HEK293T (cell line): ENCODE measurements around the gene GBE1.

Experiments
- ARNT ChIP-seq: fragments of 450-650 bp; IDR thresholded peaks from 2 replicates; pipeline ENCODE4 v1.6.1; 2017; ENCODE audit warnings: mild to moderate bottlenecking
- BHLHE40 ChIP-seq: fragments of 450-650 bp; IDR thresholded peaks from 2 replicates; pipeline ENCODE4 v1.6.1; 2016; ENCODE audit warnings: mild to moderate bottlenecking, moderate library complexity, borderline replicate concordance
- CTBP1 ChIP-seq: fragments of 450-650 bp; IDR thresholded peaks from 2 replicates; pipeline ENCODE4 v1.6.1; 2016; ENCODE audit warnings: borderline replicate concordance
- FOXA1 ChIP-seq: fragments of 450-650 bp; IDR thresholded peaks from 2 replicates; pipeline ENCODE4 v1.6.1; 2016; ENCODE audit warnings: mild to moderate bottlenecking
- FOXK2 ChIP-seq: fragments of 450-650 bp; IDR thresholded peaks from 2 replicates; pipeline ENCODE4 v1.6.1; 2016; ENCODE audit warnings: mild to moderate bottlenecking
- FOXM1 ChIP-seq: fragments of 450-650 bp; IDR thresholded peaks from 2 replicates; pipeline ENCODE4 v1.6.1; 2017; ENCODE audit warnings: mild to moderate bottlenecking, borderline replicate concordance
- HDGF ChIP-seq: fragments of 450-650 bp; IDR thresholded peaks from 2 replicates; pipeline ENCODE4 v1.6.1; 2017; ENCODE audit warnings: antibody characterized with exemption, borderline replicate concordance
- L3MBTL2 ChIP-seq: fragments of 450-650 bp; conservative IDR thresholded peaks from 2 replicates; pipeline ENCODE4 v1.6.1; 2016; ENCODE audit warnings: mild to moderate bottlenecking
- LEF1 ChIP-seq: fragments of 450-650 bp; IDR thresholded peaks from 2 replicates; pipeline ENCODE4 v1.6.1; 2017; ENCODE audit warnings: mild to moderate bottlenecking, borderline replicate concordance
- PKNOX1 ChIP-seq: fragments of 450-650 bp; IDR thresholded peaks from 2 replicates; pipeline ENCODE4 v1.6.1; 2016
- SP1 ChIP-seq: fragments of 450-650 bp; IDR thresholded peaks from 2 replicates; pipeline ENCODE4 v1.6.1; 2017
- SUZ12 ChIP-seq: fragments of 450-650 bp; IDR thresholded peaks from 2 replicates; pipeline ENCODE4 v1.6.1; 2016; ENCODE audit warnings: mild to moderate bottlenecking

GRCh38 chr3:81760215-81760614, 1.2 kb downstream of the GBE1 start:
- TF ChIP-seq L3MBTL2, result no peak
- TF ChIP-seq PKNOX1, result no peak
- TF ChIP-seq HDGF, result no peak
- no peak for TF ChIP-seq SP1
- TF ChIP-seq SUZ12, result no peak
- no peak for TF ChIP-seq FOXK2
- TF ChIP-seq CTBP1, result no peak
- no peak for TF ChIP-seq FOXA1
- TF ChIP-seq ARNT, result no peak
- no peak for TF ChIP-seq BHLHE40
- no peak for TF ChIP-seq FOXM1
- TF ChIP-seq LEF1, result no peak
